Activated CD4-positive, alpha-beta T cell treated with anti-CD3 and anti-CD28 coated beads for 4 hours (primary cell): ENCODE results near the gene RAMACL.

Experiments used
- DNase-seq, 2 donors: peaks; one replicate each; pipeline ENCODE4 v3.0.0-alpha.2; 2020

Gene RAMACL

GRCh38 chr6:166572370-166573261 lies 13.9 kb downstream of the RAMACL start:
- DNase-seq: no peak

GRCh38 chr6:166570929-166571713 lies 15.4 kb downstream of the RAMACL start:
- DNase-seq: no peak

- no peak for DNase-seq
Measured at GRCh38 chr6:166569206-166569605, 17.3 kb downstream of the RAMACL start.

GRCh38 chr6:166567813-166568212 lies 18.7 kb downstream of the RAMACL start:
- no peak for DNase-seq

- DNase-seq: no peak
Measured at GRCh38 chr6:166567107-166567506, 19.4 kb downstream of the RAMACL start.

GRCh38 chr6:166566026-166567011 lies 20.2 kb downstream of the RAMACL start:
- no peak for DNase-seq

- DNase-seq: no peak
Measured at GRCh38 chr6:166565084-166565967, 21.2 kb downstream of the RAMACL start.

- DNase-seq: no peak
Measured at GRCh38 chr6:166563805-166564204, 22.7 kb downstream of the RAMACL start.

- no peak for DNase-seq
Measured at GRCh38 chr6:166563200-166563599, 23.3 kb downstream of the RAMACL start.

- DNase-seq: no peak
Measured at GRCh38 chr6:166562726-166563125, 23.8 kb downstream of the RAMACL start.

- DNase-seq: no peak
Measured at GRCh38 chr6:166561771-166562359, 24.6 kb downstream of the RAMACL start.

- no peak for DNase-seq
Measured at GRCh38 chr6:166560222-166560621, 26.3 kb downstream of the RAMACL start.

- no peak for DNase-seq
Measured at GRCh38 chr6:166559662-166560061, 26.8 kb downstream of the RAMACL start.

GRCh38 chr6:166559211-166559610 lies 27.3 kb downstream of the RAMACL start:
- no peak for DNase-seq

GRCh38 chr6:166558156-166559005 lies 28.1 kb downstream of the RAMACL start:
- DNase-seq: no peak

- no peak for DNase-seq
Measured at GRCh38 chr6:166556863-166557322, 29.6 kb downstream of the RAMACL start.

- DNase-seq: no peak
Measured at GRCh38 chr6:166556336-166556735, 30.1 kb downstream of the RAMACL start.

- DNase-seq: no peak
Measured at GRCh38 chr6:166555086-166555485, 31.4 kb downstream of the RAMACL start.

GRCh38 chr6:166554316-166554715 lies 32.2 kb downstream of the RAMACL start:
- DNase-seq: no peak
